ENCODE data around the gene ESYT2. TPM values are rescaled to one million over a fixed set of nuclear protein-coding genes. Genes with fewer than 3 reads are reported as not detected.

Gene ESYT2
- polyA plus RNA-seq, 1 of the 3 experiments (the other 2 are of a cell fraction) = 34.2 TPM

DNA sequence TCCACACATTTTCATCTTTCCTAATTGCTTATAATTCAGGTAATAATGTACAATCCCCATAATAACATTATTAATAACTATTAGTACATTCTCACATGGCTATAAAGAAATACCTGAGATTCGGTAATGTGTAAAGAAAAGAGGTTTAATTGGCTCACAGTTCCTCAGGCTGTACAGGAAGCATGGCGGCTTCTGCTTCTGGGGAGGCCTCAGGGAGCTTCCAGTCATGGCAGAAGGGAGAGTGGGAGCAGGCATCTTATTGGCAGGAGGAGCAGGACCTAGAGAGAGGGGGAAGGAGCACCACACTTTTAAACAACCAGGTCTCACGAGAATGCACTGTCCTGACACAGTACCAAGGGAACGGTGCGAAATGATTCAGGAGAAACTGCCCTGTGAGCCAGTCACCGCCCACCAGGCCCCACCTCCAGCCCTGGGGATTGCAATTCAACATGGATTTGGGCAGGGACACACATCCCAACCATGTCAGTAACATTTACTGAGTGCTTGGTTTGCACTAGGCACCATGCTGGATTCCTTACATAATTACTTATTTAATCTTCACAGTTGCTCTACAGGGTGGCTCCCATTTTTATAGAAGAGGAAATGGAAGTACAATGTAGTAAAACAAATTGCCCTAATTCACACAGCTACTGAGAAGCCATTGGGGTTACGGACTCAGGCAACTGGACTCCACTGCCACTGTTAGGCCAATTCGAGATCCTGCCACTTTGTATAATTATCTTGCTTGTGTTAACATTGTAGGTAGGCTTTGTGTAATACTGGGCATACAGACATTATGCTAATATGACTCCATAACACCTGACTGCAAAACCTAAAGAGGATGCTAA lies 8.7 kb upstream of the ESYT2 start:
- ChIA-PET CTCF (interaction anchor here (1.4 kb wide), 1 partner anchor 10 kb away, joined by 4 read pairs; no protein-coding TSS in a partner anchor), POLR2A (no interaction called here)
- Histone ChIP-seq H3K9ac (no peak overlapping the region), H3K9me2 (no peaks in the 10 kb centered on the region), H3K4me3 (ENCODE audit: low read depth in 2 of 2, low read length in 1 of 2) (no peak overlapping the region), H3K27ac (ENCODE audit: low read depth in 2 of 2, low read length in 1 of 2) (no peak overlapping the region), H2AFZ (ENCODE audit: low read depth) (no peak overlapping the region), H3K79me2 (ENCODE audit: insufficient read depth) (no peaks in the 10 kb centered on the region), H3K4me2 (no peak overlapping the region), H3K4me1 (ENCODE audit: control insufficient read depth in 1 of 2, insufficient read depth in 2 of 2, low read depth in 1 of 2, low read length in 1 of 2) (no peaks in the 10 kb centered on the region), H4K20me1 (ENCODE audit: insufficient read depth) (no peaks in the 10 kb centered on the region), H3K27me3 (ENCODE audit: insufficient read depth) (no peaks in the 10 kb centered on the region), H3F3A (replicated peaks; ENCODE audit: insufficient read depth) (no peaks in the 10 kb centered on the region), H3K36me3 (replicated peaks in 1 of 2; ENCODE audit: control insufficient read depth in 1 of 2, insufficient read depth in 2 of 2, low read length in 1 of 2) (no peaks in the 10 kb centered on the region), H3K9me3 (no peaks in the 10 kb centered on the region)
- WGBS (ENCODE audit: low lambda C conversion rate) = 64% methylated on average over 8 of the region's 8 CpGs
- no peak for DNase-seq
- TF ChIP-seq GABPA (IDR thresholded peaks at IDR 0.05; ENCODE audit: low read depth) = no peak

DNA sequence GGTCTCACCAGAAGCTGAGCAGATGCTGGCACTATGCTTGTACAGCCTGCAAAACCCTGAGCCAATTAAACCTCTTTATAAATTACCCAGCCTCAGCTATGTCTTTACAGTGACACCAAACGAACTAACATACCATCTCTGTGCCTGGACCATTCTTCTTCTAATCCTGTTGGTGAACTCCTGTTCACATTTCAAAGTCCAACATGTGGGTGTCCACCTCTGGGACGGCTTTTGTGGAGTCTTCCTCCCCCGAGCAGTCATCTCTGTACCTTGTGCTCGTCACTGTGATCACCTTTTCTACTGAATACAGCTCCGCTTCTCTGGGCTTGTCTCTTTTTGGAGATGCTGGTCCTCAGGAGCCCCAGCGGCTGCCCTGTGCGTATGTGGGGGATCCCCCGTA lies 7.4 kb upstream of the ESYT2 start:
- Histone ChIP-seq H2AFZ (ENCODE audit: low read depth) (no peak overlapping the region), H3K27me3 (ENCODE audit: insufficient read depth) (no peaks in the 10 kb centered on the region), H3K36me3 (replicated peaks in 1 of 2; ENCODE audit: control insufficient read depth in 1 of 2, insufficient read depth in 2 of 2, low read length in 1 of 2) (no peaks in the 10 kb centered on the region), H4K20me1 (ENCODE audit: insufficient read depth) (no peaks in the 10 kb centered on the region), H3K79me2 (ENCODE audit: insufficient read depth) (no peaks in the 10 kb centered on the region), H3K4me3 (ENCODE audit: low read depth in 2 of 2, low read length in 1 of 2) (no peak overlapping the region), H3K9me2 (no peaks in the 10 kb centered on the region), H3K9me3 (no peaks in the 10 kb centered on the region), H3F3A (replicated peaks; ENCODE audit: insufficient read depth) (no peaks in the 10 kb centered on the region), H3K4me2 (no peak overlapping the region), H3K4me1 (ENCODE audit: control insufficient read depth in 1 of 2, insufficient read depth in 2 of 2, low read depth in 1 of 2, low read length in 1 of 2) (no peaks in the 10 kb centered on the region), H3K9ac (no peak overlapping the region), H3K27ac (ENCODE audit: low read depth in 2 of 2, low read length in 1 of 2) (no peak overlapping the region)
- ChIA-PET POLR2A (no interaction called here), CTCF (interaction anchor here (1.1 to 1.7 kb wide), 3 partner anchors 11 to 141 kb away, joined by 3 to 4 read pairs (median 4); no protein-coding TSS in a partner anchor)
- 50% methylated on average over 8 of the region's 8 CpGs for WGBS (ENCODE audit: low lambda C conversion rate)
- TF ChIP-seq TCF12 (IDR thresholded peaks at IDR 0.05) (no peak), YY1 (IDR thresholded peaks at IDR 0.05; ENCODE audit: low read depth) (no peak), GABPA (IDR thresholded peaks at IDR 0.05; ENCODE audit: low read depth) (no peak), TEAD4 (IDR thresholded peaks at IDR 0.05; ENCODE audit: borderline replicate concordance, insufficient read depth) (no peak), RFX5 (IDR thresholded peaks at IDR 0.05; ENCODE audit: low read length) (no peak), RCOR1 (IDR thresholded peaks at IDR 0.05; ENCODE audit: low read length) (no peak), NRF1 (IDR thresholded peaks at IDR 0.05; ENCODE audit: low read depth, low read length) (no peak), SMC3 (IDR thresholded peaks at IDR 0.05; ENCODE audit: low read depth, low read length) (no peak), FOXJ3 (CRISPR knock-in tag; IDR thresholded peaks at IDR 0.05) (no peak)
- TF ChIP-seq, protein P1, sequence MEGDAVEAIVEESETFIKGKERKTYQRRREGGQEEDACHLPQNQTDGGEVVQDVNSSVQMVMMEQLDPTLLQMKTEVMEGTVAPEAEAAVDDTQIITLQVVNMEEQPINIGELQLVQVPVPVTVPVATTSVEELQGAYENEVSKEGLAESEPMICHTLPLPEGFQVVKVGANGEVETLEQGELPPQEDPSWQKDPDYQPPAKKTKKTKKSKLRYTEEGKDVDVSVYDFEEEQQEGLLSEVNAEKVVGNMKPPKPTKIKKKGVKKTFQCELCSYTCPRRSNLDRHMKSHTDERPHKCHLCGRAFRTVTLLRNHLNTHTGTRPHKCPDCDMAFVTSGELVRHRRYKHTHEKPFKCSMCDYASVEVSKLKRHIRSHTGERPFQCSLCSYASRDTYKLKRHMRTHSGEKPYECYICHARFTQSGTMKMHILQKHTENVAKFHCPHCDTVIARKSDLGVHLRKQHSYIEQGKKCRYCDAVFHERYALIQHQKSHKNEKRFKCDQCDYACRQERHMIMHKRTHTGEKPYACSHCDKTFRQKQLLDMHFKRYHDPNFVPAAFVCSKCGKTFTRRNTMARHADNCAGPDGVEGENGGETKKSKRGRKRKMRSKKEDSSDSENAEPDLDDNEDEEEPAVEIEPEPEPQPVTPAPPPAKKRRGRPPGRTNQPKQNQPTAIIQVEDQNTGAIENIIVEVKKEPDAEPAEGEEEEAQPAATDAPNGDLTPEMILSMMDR (IDR thresholded peaks at IDR 0.05) = no peak
- DNase-seq = no peak

All from SK-N-SH (cell line).